ENCODE measurements around the gene ATG10. TPM values are rescaled to one million over a fixed set of nuclear protein-coding genes. Genes with fewer than 3 reads are reported as not detected.

The ATG10 gene
- total RNA-seq, 5 donors from 2014 or later (not counting 1 experiment from before 2014, with no cell fraction given), result 3.9 to 7.8 (median 6.6) TPM

GRCh38 chr5:82158755-82159413 lies 187.1 kb downstream of the ATG10 start:
- ATAC-seq (replicated peaks in 1 of 4) (no peak), DNase-seq (no peak)
- H3K27ac ChIP-seq (ENCODE audit: low read length), result no peak overlapping the region
- Mint-ChIP-seq H3K4me3 (no peak overlapping the region), H3K27ac (no peak overlapping the region), H3K4me1 (no peaks in the 10 kb centered on the region), H3K36me3 (peaks cover 3% of the 10 kb centered on the region), H3K27me3 (no peaks in the 10 kb centered on the region), H3K9me3 (no peaks in the 10 kb centered on the region)
- H3K4me1 ChIP-seq (ENCODE audit: control insufficient read depth in 1 of 2, extremely low read depth in 1 of 2, insufficient read depth in 2 of 2, low read length in 2 of 2), result no peaks in the 10 kb centered on the region
- WGBS (ENCODE audit: insufficient coverage), result no CpG with 5 or more reads among the region's 3 CpGs
- CTCF ChIA-PET, result no interaction called here
- no peaks in the 10 kb centered on the region for H3K36me3 ChIP-seq (ENCODE audit: control insufficient read depth in 2 of 2, extremely low read depth in 1 of 2, insufficient read depth in 1 of 2, low read length in 1 of 2)
- H3K27me3 ChIP-seq (replicated peaks in 1 of 2; ENCODE audit: control insufficient read depth in 2 of 2, extremely low read depth in 1 of 2, insufficient read depth in 2 of 2, low read length in 1 of 2), result no peaks in the 10 kb centered on the region
- H3K4me3 ChIP-seq (ENCODE audit: control insufficient read depth in 1 of 2, extremely low read depth in 1 of 2, low read length in 1 of 2), result no peak overlapping the region
- POLR2A ChIA-PET, result interaction anchor here in 1 of 2 donors (0.5 kb wide), 2 partner anchors 235 to 342 kb away, joined by 3 to 8 read pairs; no protein-coding TSS in a partner anchor
- no peaks in the 10 kb centered on the region for H3K9me3 ChIP-seq

GRCh38 chr5:82160948-82161347 lies 189.1 kb downstream of the ATG10 start:
- no peaks in the 10 kb centered on the region for H3K27me3 ChIP-seq (replicated peaks in 1 of 2; ENCODE audit: control insufficient read depth in 2 of 2, extremely low read depth in 1 of 2, insufficient read depth in 2 of 2, low read length in 1 of 2)
- H3K9me3 Mint-ChIP-seq, result no peaks in the 10 kb centered on the region
- H3K4me3 ChIP-seq (ENCODE audit: control insufficient read depth in 1 of 2, extremely low read depth in 1 of 2, low read length in 1 of 2), result no peak overlapping the region
- DNase-seq, result no peak
- H3K36me3 Mint-ChIP-seq, result peaks cover 3% of the 10 kb centered on the region
- no peak overlapping the region for H3K27ac Mint-ChIP-seq
- H3K9me3 ChIP-seq, result no peaks in the 10 kb centered on the region
- POLR2A ChIA-PET, result interaction anchor here in 1 of 2 donors (0.6 kb wide), 1 partner anchor 317 kb away, joined by 3 read pairs; no protein-coding TSS in a partner anchor
- H3K36me3 ChIP-seq (ENCODE audit: control insufficient read depth in 2 of 2, extremely low read depth in 1 of 2, insufficient read depth in 1 of 2, low read length in 1 of 2), result no peaks in the 10 kb centered on the region
- ATAC-seq (replicated peaks in 1 of 4), result no peak
- H3K4me3 Mint-ChIP-seq, result no peak overlapping the region
- H3K27me3 Mint-ChIP-seq, result no peaks in the 10 kb centered on the region
- CTCF ChIA-PET, result interaction anchor here in 1 of 2 donors (1.2 kb wide), 1 partner anchor 11 kb away, joined by 4 read pairs; no protein-coding TSS in a partner anchor
- peaks cover 0 to 6% (median 0%) of the 10 kb centered on the region in 3 donors for H3K4me1 Mint-ChIP-seq
- H3K27ac ChIP-seq (ENCODE audit: low read length), result no peak overlapping the region
- no peaks in the 10 kb centered on the region for H3K4me1 ChIP-seq (ENCODE audit: control insufficient read depth in 1 of 2, extremely low read depth in 1 of 2, insufficient read depth in 2 of 2, low read length in 2 of 2)

- no CpG with 5 or more reads among the region's 4 CpGs for WGBS (ENCODE audit: insufficient coverage)
- H3K4me3 Mint-ChIP-seq, result no peak overlapping the region
- Histone ChIP-seq H3K27me3 (replicated peaks in 1 of 2; ENCODE audit: control insufficient read depth in 2 of 2, extremely low read depth in 1 of 2, insufficient read depth in 2 of 2, low read length in 1 of 2) (no peaks in the 10 kb centered on the region), H3K4me3 (ENCODE audit: control insufficient read depth in 1 of 2, extremely low read depth in 1 of 2, low read length in 1 of 2) (no peak overlapping the region), H3K36me3 (ENCODE audit: control insufficient read depth in 2 of 2, extremely low read depth in 1 of 2, insufficient read depth in 1 of 2, low read length in 1 of 2) (no peaks in the 10 kb centered on the region), H3K9me3 (no peaks in the 10 kb centered on the region), H3K4me1 (ENCODE audit: control insufficient read depth in 1 of 2, extremely low read depth in 1 of 2, insufficient read depth in 2 of 2, low read length in 2 of 2) (no peaks in the 10 kb centered on the region), H3K27ac (ENCODE audit: low read length) (no peak overlapping the region)
- ATAC-seq (replicated peaks in 1 of 4) (no peak), DNase-seq (no peak)
- peaks cover 0 to 6% (median 0%) of the 10 kb centered on the region in 3 donors for H3K4me1 Mint-ChIP-seq
- ChIA-PET POLR2A (no interaction called here), CTCF (no interaction called here)
- no peaks in the 10 kb centered on the region for H3K9me3 Mint-ChIP-seq
- no peaks in the 10 kb centered on the region for H3K27me3 Mint-ChIP-seq
- no peak overlapping the region for H3K27ac Mint-ChIP-seq
- peaks cover 3% of the 10 kb centered on the region for H3K36me3 Mint-ChIP-seq
Observed at GRCh38 chr5:82162573-82162972, 190.8 kb downstream of the ATG10 start.

GRCh38 chr5:82163452-82164175 lies 191.8 kb downstream of the ATG10 start:
- no peaks in the 10 kb centered on the region for H3K4me1 ChIP-seq (ENCODE audit: control insufficient read depth in 1 of 2, extremely low read depth in 1 of 2, insufficient read depth in 2 of 2, low read length in 2 of 2)
- no peaks in the 10 kb centered on the region for H3K9me3 Mint-ChIP-seq
- CTCF ChIA-PET, result interaction anchor here (0.6 to 2.8 kb wide), 6 partner anchors 413 to 1385 kb away, joined by 3 to 8 read pairs (median 4); partner anchors contain the start of gene SSBP2 (in 1 of the 2)
- peaks cover 0 to 6% (median 0%) of the 10 kb centered on the region in 3 donors for H3K4me1 Mint-ChIP-seq
- H3K4me3 ChIP-seq (ENCODE audit: control insufficient read depth in 1 of 2, extremely low read depth in 1 of 2, low read length in 1 of 2), result no peak overlapping the region
- H3K27ac Mint-ChIP-seq, result peak overlapping the region in 1 of 2 donors; percentile 12
- H3K9me3 ChIP-seq, result no peaks in the 10 kb centered on the region
- no peak overlapping the region for H3K27ac ChIP-seq (ENCODE audit: low read length)
- H3K4me3 Mint-ChIP-seq, result no peak overlapping the region
- POLR2A ChIA-PET, result no interaction called here
- no peaks in the 10 kb centered on the region for H3K27me3 ChIP-seq (replicated peaks in 1 of 2; ENCODE audit: control insufficient read depth in 2 of 2, extremely low read depth in 1 of 2, insufficient read depth in 2 of 2, low read length in 1 of 2)
- H3K36me3 Mint-ChIP-seq, result peaks cover 3% of the 10 kb centered on the region
- ATAC-seq (replicated peaks in 1 of 4) (no peak), DNase-seq (no peak)
- H3K36me3 ChIP-seq (ENCODE audit: control insufficient read depth in 2 of 2, extremely low read depth in 1 of 2, insufficient read depth in 1 of 2, low read length in 1 of 2), result no peaks in the 10 kb centered on the region
- H3K27me3 Mint-ChIP-seq, result no peaks in the 10 kb centered on the region

- Mint-ChIP-seq H3K27me3 (no peaks in the 10 kb centered on the region), H3K4me1 (peaks cover 0 to 6% (median 0%) of the 10 kb centered on the region in 3 donors), H3K9me3 (no peaks in the 10 kb centered on the region), H3K4me3 (no peak overlapping the region), H3K27ac (no peak overlapping the region), H3K36me3 (peaks cover 3% of the 10 kb centered on the region)
- ATAC-seq (replicated peaks in 1 of 4) (no peak), DNase-seq (no peak)
- Histone ChIP-seq H3K4me1 (ENCODE audit: control insufficient read depth in 1 of 2, extremely low read depth in 1 of 2, insufficient read depth in 2 of 2, low read length in 2 of 2) (no peaks in the 10 kb centered on the region), H3K36me3 (ENCODE audit: control insufficient read depth in 2 of 2, extremely low read depth in 1 of 2, insufficient read depth in 1 of 2, low read length in 1 of 2) (no peaks in the 10 kb centered on the region), H3K9me3 (no peaks in the 10 kb centered on the region), H3K27ac (ENCODE audit: low read length) (no peak overlapping the region), H3K27me3 (replicated peaks in 1 of 2; ENCODE audit: control insufficient read depth in 2 of 2, extremely low read depth in 1 of 2, insufficient read depth in 2 of 2, low read length in 1 of 2) (no peaks in the 10 kb centered on the region), H3K4me3 (ENCODE audit: control insufficient read depth in 1 of 2, extremely low read depth in 1 of 2, low read length in 1 of 2) (no peak overlapping the region)
- ChIA-PET POLR2A (interaction anchor here (0.5 to 0.7 kb wide), 4 partner anchors 614 to 1101 kb away, joined by 3 to 12 read pairs (median 7); no protein-coding TSS in a partner anchor), CTCF (interaction anchor here (0.6 to 2.8 kb wide), 20 partner anchors 9 to 1385 kb away, joined by 3 to 37 read pairs (median 4); partner anchors contain the start of gene SSBP2 (in 1 of the 2))
- no CpG with 5 or more reads among the region's 6 CpGs for WGBS (ENCODE audit: insufficient coverage)
Observed at GRCh38 chr5:82164176-82164976, 192.6 kb downstream of the ATG10 start.
